ENCODE data around the gene TOMM34.

Gene TOMM34

GRCh38 chr20:44967207-44967807, 7.1 kb upstream of the TOMM34 start:
- DNase-seq (ENCODE audit: extremely low read depth, insufficient read length): peak; percentile 41
- Histone ChIP-seq H3K27me3 (replicated peaks; ENCODE audit: control insufficient read depth, insufficient read depth, low read length) (no peaks in the 10 kb centered on the region), H3K36me3 (ENCODE audit: control insufficient read depth, insufficient read depth, low read length) (no peaks in the 10 kb centered on the region; the same call in none of the 2 replicates), H3K4me3 (replicated peaks; ENCODE audit: low read depth, low read length) (peak overlapping the region; percentile 97)
- TF ChIP-seq, protein P1, sequence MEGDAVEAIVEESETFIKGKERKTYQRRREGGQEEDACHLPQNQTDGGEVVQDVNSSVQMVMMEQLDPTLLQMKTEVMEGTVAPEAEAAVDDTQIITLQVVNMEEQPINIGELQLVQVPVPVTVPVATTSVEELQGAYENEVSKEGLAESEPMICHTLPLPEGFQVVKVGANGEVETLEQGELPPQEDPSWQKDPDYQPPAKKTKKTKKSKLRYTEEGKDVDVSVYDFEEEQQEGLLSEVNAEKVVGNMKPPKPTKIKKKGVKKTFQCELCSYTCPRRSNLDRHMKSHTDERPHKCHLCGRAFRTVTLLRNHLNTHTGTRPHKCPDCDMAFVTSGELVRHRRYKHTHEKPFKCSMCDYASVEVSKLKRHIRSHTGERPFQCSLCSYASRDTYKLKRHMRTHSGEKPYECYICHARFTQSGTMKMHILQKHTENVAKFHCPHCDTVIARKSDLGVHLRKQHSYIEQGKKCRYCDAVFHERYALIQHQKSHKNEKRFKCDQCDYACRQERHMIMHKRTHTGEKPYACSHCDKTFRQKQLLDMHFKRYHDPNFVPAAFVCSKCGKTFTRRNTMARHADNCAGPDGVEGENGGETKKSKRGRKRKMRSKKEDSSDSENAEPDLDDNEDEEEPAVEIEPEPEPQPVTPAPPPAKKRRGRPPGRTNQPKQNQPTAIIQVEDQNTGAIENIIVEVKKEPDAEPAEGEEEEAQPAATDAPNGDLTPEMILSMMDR (IDR thresholded peaks at IDR 0.05; ENCODE audit: insufficient read depth, low read length, poor library complexity, severe bottlenecking): no peak

DNA sequence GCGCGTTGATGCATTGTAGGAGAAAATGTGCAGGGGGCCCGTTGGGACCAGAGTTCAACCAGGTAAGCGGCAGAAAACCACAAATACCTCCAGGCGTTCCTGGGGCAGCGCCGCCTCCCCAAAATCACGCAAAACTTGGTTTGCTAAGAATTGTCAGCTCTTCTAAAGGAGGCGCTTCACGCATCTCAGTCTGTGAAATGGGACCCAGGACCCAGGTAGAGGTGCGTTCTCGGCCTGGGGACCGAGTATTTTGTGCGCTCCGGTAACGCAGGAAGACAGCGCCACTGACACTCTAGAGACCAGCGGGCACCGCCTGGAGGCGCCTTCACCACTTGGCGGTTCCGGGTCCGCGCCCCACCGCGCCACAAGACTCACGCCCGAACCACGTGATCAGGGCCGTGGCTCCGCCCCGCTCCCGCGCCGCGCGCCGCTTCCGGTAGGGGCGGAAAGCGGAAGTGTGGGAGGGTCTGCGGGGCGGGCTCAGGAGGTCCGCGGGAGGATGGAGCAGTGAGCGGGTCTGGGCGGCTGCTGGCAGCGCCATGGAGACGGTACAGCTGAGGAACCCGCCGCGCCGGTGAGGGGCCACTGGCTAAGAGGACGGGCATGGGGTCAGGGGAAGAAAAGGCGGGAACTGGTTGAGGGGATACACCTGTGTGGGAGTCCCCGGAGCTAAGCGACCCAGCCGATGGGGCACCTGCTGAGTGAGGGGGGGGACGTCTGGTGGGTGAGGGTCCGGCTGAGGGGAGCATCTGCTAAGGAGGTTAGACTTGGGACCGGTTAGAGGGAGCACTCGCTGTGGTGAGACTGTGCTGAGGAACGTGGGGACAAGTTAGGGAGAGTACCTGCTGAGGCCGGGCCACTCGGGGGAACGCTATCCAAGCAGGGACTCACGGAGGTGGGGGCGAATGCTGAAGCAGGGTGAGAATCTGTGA, 6.1 kb upstream of the TOMM34 start, which contains the start of gene STK4:
TSS of gene STK4 (plus strand) at position 483 of the 932 bp plus-strand sequence. CDS start at position 540, 57 bp downstream.
- H3K36me3 ChIP-seq (ENCODE audit: control insufficient read depth, insufficient read depth, low read length): no peaks in the 10 kb centered on the region; the same call in 1 of the 2 replicates
- TF ChIP-seq, protein P1 (IDR thresholded peaks at IDR 0.05; ENCODE audit: insufficient read depth, low read length, poor library complexity, severe bottlenecking): peak; percentile 68
- peak; percentile 99 for DNase-seq (ENCODE audit: extremely low read depth, insufficient read length)
- H3K27me3 ChIP-seq (replicated peaks; ENCODE audit: control insufficient read depth, insufficient read depth, low read length): no peaks in the 10 kb centered on the region
- H3K4me3 ChIP-seq (replicated peaks; ENCODE audit: low read depth, low read length): peak within 1 kb of the TSS; percentile 97

DNA sequence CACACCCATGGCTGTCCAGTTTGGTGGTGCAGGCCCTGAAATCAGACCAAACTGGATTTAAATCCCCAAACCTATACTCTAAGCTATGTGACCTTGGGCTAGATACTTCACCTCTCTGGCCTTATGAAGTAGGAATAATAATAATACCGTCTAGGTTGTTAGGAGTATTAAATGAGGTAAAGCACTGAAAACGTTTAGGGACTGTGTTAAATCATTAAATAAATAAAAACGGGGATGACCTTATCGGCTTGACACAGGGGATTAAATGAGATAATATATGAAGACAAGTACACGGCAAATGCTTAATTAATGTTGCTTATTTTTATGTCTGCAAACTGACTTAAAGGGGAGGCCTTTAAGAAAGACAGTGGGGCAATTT, 5.4 kb upstream of the TOMM34 start:
- DNase-seq (ENCODE audit: extremely low read depth, insufficient read length): no peak
- Histone ChIP-seq H3K36me3 (ENCODE audit: control insufficient read depth, insufficient read depth, low read length) (no peaks in the 10 kb centered on the region; the same call in 1 of the 2 replicates), H3K27me3 (replicated peaks; ENCODE audit: control insufficient read depth, insufficient read depth, low read length) (no peaks in the 10 kb centered on the region), H3K4me3 (replicated peaks; ENCODE audit: low read depth, low read length) (peak overlapping the region; percentile 97)
- TF ChIP-seq, protein P1 (IDR thresholded peaks at IDR 0.05; ENCODE audit: insufficient read depth, low read length, poor library complexity, severe bottlenecking): no peak

DNA sequence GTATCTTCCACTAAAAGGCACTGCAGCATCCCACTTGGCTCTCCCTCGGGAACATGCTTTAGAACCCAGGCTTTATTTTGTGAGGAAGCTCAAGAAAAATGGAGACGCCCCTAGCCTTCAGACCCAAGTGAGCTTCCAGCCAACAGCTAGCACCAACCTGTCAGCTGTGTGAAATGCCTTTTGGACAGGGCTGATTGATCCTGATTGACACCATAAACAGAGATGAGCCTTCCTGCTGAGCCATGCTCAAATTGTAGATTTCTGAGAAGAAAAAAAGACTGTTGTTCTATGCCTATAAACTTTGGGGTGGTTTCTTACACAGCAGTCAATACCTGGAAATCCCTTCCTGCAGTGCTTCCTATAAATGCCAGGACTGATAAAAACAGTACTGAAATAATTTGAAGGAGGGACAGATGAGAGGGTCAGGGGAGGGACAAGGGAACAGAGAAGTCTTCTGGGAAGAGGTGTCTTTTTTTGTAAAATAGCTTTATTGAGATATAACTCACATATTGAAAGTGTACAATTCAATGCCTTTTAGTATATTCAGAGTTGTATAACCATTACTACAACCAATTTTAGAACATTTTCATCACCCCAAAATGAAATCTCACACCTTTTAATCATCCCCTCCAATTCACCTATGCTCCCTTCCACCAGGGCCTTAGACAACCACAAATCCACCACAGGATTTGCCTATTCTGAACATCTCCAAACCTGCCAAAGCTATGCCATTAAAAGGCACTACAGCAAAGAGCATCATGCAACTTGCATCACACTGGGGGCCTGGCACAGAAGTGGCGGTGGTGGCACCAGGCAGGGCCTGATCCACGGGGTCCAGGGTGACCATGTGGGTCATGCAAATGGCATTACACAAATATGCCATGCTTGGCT, 3.4 kb upstream of the TOMM34 start:
- Histone ChIP-seq H3K36me3 (ENCODE audit: control insufficient read depth, insufficient read depth, low read length) (no peaks in the 10 kb centered on the region), H3K27me3 (replicated peaks; ENCODE audit: control insufficient read depth, insufficient read depth, low read length) (no peaks in the 10 kb centered on the region), H3K4me3 (replicated peaks; ENCODE audit: low read depth, low read length) (no peak overlapping the region)
- DNase-seq (ENCODE audit: extremely low read depth, insufficient read length): no peak
- TF ChIP-seq, protein P1 (IDR thresholded peaks at IDR 0.05; ENCODE audit: insufficient read depth, low read length, poor library complexity, severe bottlenecking): no peak

DNA sequence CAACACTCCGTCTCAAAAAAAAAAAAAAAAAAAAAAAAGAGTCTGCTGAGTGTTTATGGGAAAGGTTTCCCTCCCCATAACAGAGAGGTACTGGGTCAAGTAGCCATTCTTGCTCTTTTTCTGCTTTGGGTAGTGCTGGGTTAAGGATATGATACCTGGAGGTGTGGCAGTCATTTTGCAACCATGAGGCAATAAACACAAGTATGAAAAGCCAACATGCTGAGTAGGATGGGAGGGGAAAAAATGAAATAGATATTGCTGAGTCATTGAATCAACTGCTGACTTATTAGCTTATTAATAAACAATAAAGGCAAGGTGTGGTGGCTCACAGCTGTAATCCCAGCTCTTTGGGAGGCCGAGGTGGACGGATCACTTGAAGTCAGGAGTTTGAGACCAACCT, 2.3 kb upstream of the TOMM34 start:
- DNase-seq (ENCODE audit: extremely low read depth, insufficient read length): no peak
- TF ChIP-seq, protein P1 (IDR thresholded peaks at IDR 0.05; ENCODE audit: insufficient read depth, low read length, poor library complexity, severe bottlenecking): no peak
- H3K4me3 ChIP-seq (replicated peaks; ENCODE audit: low read depth, low read length): no peak overlapping the region
- H3K36me3 ChIP-seq (ENCODE audit: control insufficient read depth, insufficient read depth, low read length): no peaks in the 10 kb centered on the region; the same call in 1 of the 2 replicates
- H3K27me3 ChIP-seq (replicated peaks; ENCODE audit: control insufficient read depth, insufficient read depth, low read length): no peaks in the 10 kb centered on the region

Measured in GM06990 (cell line).